ENCODE measurements around the gene COQ7. TPM values are rescaled to one million over a fixed set of nuclear protein-coding genes. Genes with fewer than 3 reads are reported as not detected.

COQ7 gene
- polyA plus RNA-seq, 1 experiment = 10.7 TPM

- no peaks in the 10 kb centered on the region for H3K27me3 ChIP-seq (ENCODE audit: control insufficient read depth, insufficient read depth, low read length)
- peaks cover 10% of the 10 kb centered on the region for H3K36me3 ChIP-seq (ENCODE audit: control insufficient read depth, insufficient read depth, low read length)
- H3K4me3 ChIP-seq (ENCODE audit: low read depth, low read length) = no peak overlapping the region
- ChIA-PET CTCF (interaction anchor here (1.3 to 2.3 kb wide), 2 partner anchors 30 to 63 kb away, joined by 4 to 9 read pairs; no protein-coding TSS in a partner anchor), POLR2A (interaction anchor here (0.8 kb wide), 1 partner anchor 767 kb away, joined by 4 read pairs; no protein-coding TSS in a partner anchor)
- DNase-seq (ENCODE audit: low read depth) = no peak
- TF ChIP-seq CTCF (IDR thresholded peaks at IDR 0.05; ENCODE audit: insufficient read depth, low read depth, low read length) = no peak
Observed at GRCh38 chr16:19116711-19117449, 49.5 kb downstream of the COQ7 start.

GRCh38 chr16:19118938-19119431 lies 51.6 kb downstream of the COQ7 start:
- ChIA-PET CTCF (interaction anchor here (0.8 to 1.3 kb wide), 3 partner anchors 12 to 58 kb away, joined by 3 to 5 read pairs (median 3); no protein-coding TSS in a partner anchor), POLR2A (interaction anchor here (0.8 kb wide), 1 partner anchor 24 kb away, joined by 24 read pairs; no protein-coding TSS in a partner anchor)
- TF ChIP-seq CTCF (IDR thresholded peaks at IDR 0.05; ENCODE audit: insufficient read depth, low read depth, low read length) = no peak
- Histone ChIP-seq H3K36me3 (ENCODE audit: control insufficient read depth, insufficient read depth, low read length) (peaks cover 10% of the 10 kb centered on the region), H3K27me3 (ENCODE audit: control insufficient read depth, insufficient read depth, low read length) (no peaks in the 10 kb centered on the region), H3K4me3 (ENCODE audit: low read depth, low read length) (peak overlapping the region; percentile 54)
- DNase-seq (ENCODE audit: low read depth) = peak; percentile 71

GRCh38 chr16:19119564-19119963 lies 52.1 kb downstream of the COQ7 start:
- peaks cover 10% of the 10 kb centered on the region for H3K36me3 ChIP-seq (ENCODE audit: control insufficient read depth, insufficient read depth, low read length)
- CTCF ChIA-PET = interaction anchor here (0.8 to 1.3 kb wide), 3 partner anchors 11 to 57 kb away, joined by 3 to 5 read pairs (median 3); no protein-coding TSS in a partner anchor

GRCh38 chr16:19123535-19124178 lies 56.2 kb downstream of the COQ7 start:
- no peaks in the 10 kb centered on the region for H3K27me3 ChIP-seq (ENCODE audit: control insufficient read depth, insufficient read depth, low read length)
- DNase-seq (ENCODE audit: low read depth) = no peak
- no peak overlapping the region for H3K4me3 ChIP-seq (ENCODE audit: low read depth, low read length)
- TF ChIP-seq CTCF (IDR thresholded peaks at IDR 0.05; ENCODE audit: insufficient read depth, low read depth, low read length) = no peak
- H3K36me3 ChIP-seq (ENCODE audit: control insufficient read depth, insufficient read depth, low read length) = no peaks in the 10 kb centered on the region; the same call in 1 of the 2 replicates
- CTCF ChIA-PET = interaction anchor here (0.7 to 1.7 kb wide), 4 partner anchors 10 to 21 kb away, joined by 3 to 7 read pairs (median 4); partner anchors contain the start of gene ITPRIPL2
- POLR2A ChIA-PET = no interaction called here

More at GRCh38 chr16:19119564-19119963, 52.1 kb downstream of the COQ7 start:
- no peaks in the 10 kb centered on the region for H3K27me3 ChIP-seq (ENCODE audit: control insufficient read depth, insufficient read depth, low read length)
- POLR2A ChIA-PET = no interaction called here
- H3K4me3 ChIP-seq (ENCODE audit: low read depth, low read length) = peak overlapping the region; percentile 54
- peak; percentile 58 for DNase-seq (ENCODE audit: low read depth)
- TF ChIP-seq CTCF (IDR thresholded peaks at IDR 0.05; ENCODE audit: insufficient read depth, low read depth, low read length) = no peak

GRCh38 chr16:19126300-19126699 lies 58.9 kb downstream of the COQ7 start:
- H3K4me3 ChIP-seq (ENCODE audit: low read depth, low read length) = no peak overlapping the region
- no peak for DNase-seq (ENCODE audit: low read depth)
- POLR2A ChIA-PET = no interaction called here
- no peaks in the 10 kb centered on the region; the same call in 1 of the 2 replicates for H3K36me3 ChIP-seq (ENCODE audit: control insufficient read depth, insufficient read depth, low read length)
- TF ChIP-seq CTCF (IDR thresholded peaks at IDR 0.05; ENCODE audit: insufficient read depth, low read depth, low read length) = no peak
- CTCF ChIA-PET = interaction anchor here (1.9 kb wide), 1 partner anchor 12 kb away, joined by 6 read pairs; the partner anchor contains the start of gene ITPRIPL2
- H3K27me3 ChIP-seq (ENCODE audit: control insufficient read depth, insufficient read depth, low read length) = no peaks in the 10 kb centered on the region
